GM12892 (cell line): ENCODE data around the gene ADIG. TPM values are rescaled to one million over a fixed set of nuclear protein-coding genes. Genes with fewer than 3 reads are reported as not detected.
A peak's percentile ranks its signal among the peaks of the same experiment; 100 is the strongest.

Experiments used
- DNase-seq: peaks from one replicate; pipeline ENCODE4 v3.0.0; 2011; ENCODE audit not compliant: insufficient read length
- FAIRE-seq: peaks from 2 replicates; lab custom pipeline; 2011; peaks lifted over from hg19 to GRCh38; lab: Jason Lieb, UNC
- POLR2A ChIP-seq: IDR thresholded peaks from 2 replicates; pipeline ENCODE4 v1.6.1; 2011; ENCODE audit warnings: low read depth, low read length, control low read depth
- POLR2AphosphoS5 ChIP-seq: IDR thresholded peaks from 2 replicates; pipeline ENCODE4 v1.6.1; 2011; ENCODE audit warnings: low read depth, low read length, control low read depth
- TAF1 ChIP-seq: IDR thresholded peaks from 2 replicates; pipeline ENCODE4 v1.6.1; 2011; ENCODE audit warnings: low read depth, mild to moderate bottlenecking, control low read depth, low read length, borderline replicate concordance
- polyA plus RNA-seq: library from polyadenylated mRNA; unstranded; fragments of >200 nt; gene quantifications from one replicate; pipeline ENCODE4 v1.2.1, GENCODE V29; 2012; ENCODE audit warnings: missing spikeins, inconsistent platforms; ENCODE audit not compliant: missing spikeins

Gene ADIG
- polyA plus RNA-seq = not detected

GRCh38 chr20:38581013-38581412, at the start of gene ADIG:
ADIG (plus strand) TSS chr20:38581197; CDS start chr20:38581251, 54 bp downstream.
- no peak for DNase-seq
- FAIRE-seq = no peak
- TF ChIP-seq POLR2A (no peak), POLR2AphosphoS5 (no peak), TAF1 (no peak)

- DNase-seq = no peak
- TF ChIP-seq POLR2AphosphoS5 = no peak
- TF ChIP-seq POLR2A = no peak
- no peak for TF ChIP-seq TAF1
- FAIRE-seq = no peak
These were observed 46.2 kb upstream of the ADIG start for GRCh38 chr20:38534756-38535155.

- DNase-seq = no peak
- FAIRE-seq = no peak
- TF ChIP-seq POLR2A (no peak), TAF1 (no peak), POLR2AphosphoS5 (no peak)
These were observed 44.7 kb upstream of the ADIG start for GRCh38 chr20:38536310-38536709.

GRCh38 chr20:38537176-38537575, 43.8 kb upstream of the ADIG start:
- FAIRE-seq (no peak), DNase-seq (no peak)
- no peak for TF ChIP-seq POLR2A
- no peak for TF ChIP-seq TAF1
- no peak for TF ChIP-seq POLR2AphosphoS5

GRCh38 chr20:38538789-38539188, 42.2 kb upstream of the ADIG start:
- no peak for FAIRE-seq
- no peak for TF ChIP-seq TAF1
- no peak for TF ChIP-seq POLR2AphosphoS5
- no peak for TF ChIP-seq POLR2A
- DNase-seq = no peak

GRCh38 chr20:38543014-38543906, 37.7 kb upstream of the ADIG start:
- DNase-seq (no peak), FAIRE-seq (peak; percentile 87)
- no peak for TF ChIP-seq POLR2A
- TF ChIP-seq TAF1 = no peak
- TF ChIP-seq POLR2AphosphoS5 = no peak

- FAIRE-seq = no peak
- no peak for TF ChIP-seq TAF1
- TF ChIP-seq POLR2AphosphoS5 = no peak
- no peak for TF ChIP-seq POLR2A
These were observed 35.2 kb upstream of the ADIG start for GRCh38 chr20:38545771-38546170.

GRCh38 chr20:38547288-38548085, 33.5 kb upstream of the ADIG start:
- no peak for FAIRE-seq
- no peak for DNase-seq
- no peak for TF ChIP-seq POLR2AphosphoS5
- TF ChIP-seq TAF1 = no peak
- no peak for TF ChIP-seq POLR2A

More at GRCh38 chr20:38545771-38546170, 35.2 kb upstream of the ADIG start:
- DNase-seq = no peak

- TF ChIP-seq POLR2A = no peak
- no peak for TF ChIP-seq POLR2AphosphoS5
- TF ChIP-seq TAF1 = no peak
- FAIRE-seq (no peak), DNase-seq (no peak)
These were observed 32.5 kb upstream of the ADIG start for GRCh38 chr20:38548356-38549083.

- FAIRE-seq = no peak
- TF ChIP-seq POLR2AphosphoS5 = no peak
- TF ChIP-seq POLR2A = no peak
- no peak for TF ChIP-seq TAF1
- DNase-seq = no peak
These were observed 30.7 kb upstream of the ADIG start for GRCh38 chr20:38550274-38550673.

GRCh38 chr20:38551056-38551626, 29.9 kb upstream of the ADIG start:
- DNase-seq = no peak
- no peak for TF ChIP-seq TAF1
- no peak for TF ChIP-seq POLR2A
- no peak for TF ChIP-seq POLR2AphosphoS5
- FAIRE-seq = no peak
